T1000 (cell line): Measurements from ENCODE around the gene LGALS12.

Experiments used
- DNase-seq: peaks from one replicate; lab custom pipeline; 2025; ENCODE audit warnings: mixed read lengths; lab: John Stamatoyannopoulos, UW

LGALS12 gene, protein sequence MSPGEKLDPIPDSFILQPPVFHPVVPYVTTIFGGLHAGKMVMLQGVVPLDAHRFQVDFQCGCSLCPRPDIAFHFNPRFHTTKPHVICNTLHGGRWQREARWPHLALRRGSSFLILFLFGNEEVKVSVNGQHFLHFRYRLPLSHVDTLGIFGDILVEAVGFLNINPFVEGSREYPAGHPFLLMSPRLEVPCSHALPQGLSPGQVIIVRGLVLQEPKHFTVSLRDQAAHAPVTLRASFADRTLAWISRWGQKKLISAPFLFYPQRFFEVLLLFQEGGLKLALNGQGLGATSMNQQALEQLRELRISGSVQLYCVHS

DNA sequence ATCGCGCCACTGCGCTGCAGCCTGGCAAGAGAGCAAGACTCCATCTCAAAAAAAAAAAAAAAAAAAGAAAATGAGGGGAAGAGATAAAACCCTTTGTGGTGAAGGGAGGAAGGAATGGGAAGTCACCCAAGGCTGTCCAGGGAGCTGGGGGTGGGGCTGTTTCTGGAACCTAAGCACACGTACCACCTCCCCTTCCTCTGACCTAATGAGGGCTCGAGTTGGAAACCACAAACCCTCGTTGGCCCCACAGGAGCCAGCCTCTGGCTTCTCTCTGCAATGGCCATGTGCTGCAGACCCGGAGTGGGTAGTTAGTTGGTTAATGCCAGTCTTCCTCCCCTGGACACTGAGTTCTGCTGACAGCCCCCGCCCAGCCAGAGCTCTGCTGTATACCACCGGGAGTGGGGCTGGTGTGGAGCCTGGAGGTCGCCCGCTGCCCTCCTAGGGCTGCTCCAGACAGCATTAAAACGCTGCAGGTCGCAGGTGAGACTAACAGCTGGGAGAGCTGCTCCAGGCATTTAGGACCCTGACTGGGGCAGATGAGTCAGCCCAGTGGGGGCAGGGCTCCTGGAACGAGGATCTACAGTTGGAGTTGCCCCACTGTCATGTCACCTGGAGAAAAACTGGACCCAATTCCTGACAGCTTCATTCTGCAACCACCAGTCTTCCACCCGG, at the start of gene LGALS12:
LGALS12 (plus strand) TSS at position 228 of the 672 bp plus-strand sequence; CDS start at position 603, 375 bp downstream.
- no peak for DNase-seq

DNA sequence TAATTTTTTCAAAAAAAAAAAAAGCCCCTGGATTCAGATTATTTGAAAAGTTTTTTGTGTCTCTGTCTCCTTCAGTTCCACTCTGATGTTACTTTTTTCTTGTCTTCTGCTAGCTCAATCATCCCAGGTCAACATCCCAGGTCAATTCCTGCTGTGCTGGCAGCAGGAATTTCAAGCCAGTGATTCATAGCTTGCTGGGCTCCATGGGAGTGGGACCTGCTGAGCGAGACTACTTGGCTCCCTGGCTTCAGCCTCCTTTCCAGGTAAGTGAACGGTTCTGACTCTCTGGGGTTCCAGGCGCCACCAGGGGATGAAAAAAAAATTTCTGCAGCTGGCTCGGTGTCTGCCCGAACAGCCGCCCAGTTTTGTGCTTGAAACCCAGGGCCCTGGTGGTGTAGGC, 46.3 kb upstream of the LGALS12 start:
- DNase-seq = no peak

DNA sequence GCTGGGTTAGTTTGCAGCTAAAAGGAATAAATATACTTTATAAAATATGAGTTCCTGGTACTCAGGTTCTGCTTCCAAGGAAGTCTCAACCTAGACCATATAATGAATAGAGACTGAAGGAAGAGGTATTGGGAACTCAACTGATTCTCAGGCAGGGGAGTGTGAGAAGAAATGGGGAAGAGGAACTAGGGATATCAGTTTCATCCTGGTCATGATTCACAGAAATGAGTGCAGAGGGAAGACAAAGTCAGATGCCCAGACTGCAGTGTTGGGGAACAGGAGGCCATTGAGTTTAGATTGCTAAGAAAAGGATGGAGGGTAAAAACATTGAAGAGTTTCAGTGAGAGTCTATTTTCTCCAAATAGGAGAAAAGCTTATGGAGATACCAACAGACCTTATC, 43.7 kb upstream of the LGALS12 start:
- no peak for DNase-seq

DNA sequence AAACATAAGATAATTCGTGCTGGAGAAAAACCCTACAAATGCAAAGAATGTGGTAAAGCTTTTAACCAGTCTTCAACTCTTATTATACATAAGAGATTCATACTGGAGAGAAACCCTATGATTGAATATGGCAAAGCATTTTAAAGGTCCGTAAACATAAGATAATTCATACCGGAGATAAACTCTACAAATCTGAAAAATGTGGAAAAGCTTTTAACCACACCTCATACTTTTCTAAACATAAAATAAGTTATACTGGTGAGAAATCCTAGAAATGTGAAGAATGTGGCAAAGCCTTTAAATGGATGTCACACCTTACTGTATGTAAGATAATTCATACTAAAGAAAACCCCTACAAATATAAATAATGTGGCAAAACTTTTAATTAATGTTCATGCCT, 35.6 kb upstream of the LGALS12 start:
- no peak for DNase-seq

DNA sequence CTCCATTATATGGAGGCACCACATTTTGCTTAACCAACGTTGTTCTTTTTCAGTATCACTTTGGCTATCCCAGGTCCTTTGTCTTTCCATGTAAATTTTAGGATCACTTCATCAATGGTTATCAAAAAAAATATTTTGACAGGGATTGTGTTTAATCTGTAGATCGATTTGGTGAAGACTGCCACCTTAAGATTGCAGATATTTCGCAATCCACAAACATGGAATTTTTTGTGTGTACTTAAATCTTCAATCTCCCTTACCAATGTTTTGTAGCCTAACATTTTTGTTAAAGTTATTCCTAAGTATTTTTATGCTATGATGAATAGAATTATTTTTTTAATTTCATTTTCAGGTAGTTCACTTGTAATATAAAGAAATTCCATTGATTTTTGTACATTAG, 33.5 kb upstream of the LGALS12 start:
- DNase-seq = no peak

DNA sequence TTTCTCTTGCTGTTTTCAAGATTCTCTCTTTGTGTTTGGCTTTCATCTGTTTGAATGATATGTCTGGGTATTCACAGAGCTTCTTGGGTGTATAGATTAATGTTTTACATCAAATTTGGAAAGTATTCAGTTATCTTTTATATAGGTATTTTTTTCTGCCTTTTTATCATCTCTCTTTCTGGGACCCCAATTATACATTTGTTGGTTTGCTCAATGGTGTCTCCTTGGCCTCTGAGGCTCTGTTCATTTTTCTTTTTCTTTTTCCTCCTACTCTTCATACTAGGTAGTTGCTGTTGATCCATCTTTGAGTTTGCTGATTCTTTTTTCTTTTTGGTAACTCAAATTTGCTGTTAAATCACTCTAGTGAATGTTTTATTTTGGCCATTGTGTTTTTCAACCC, 29.3 kb upstream of the LGALS12 start:
- no peak for DNase-seq

DNA sequence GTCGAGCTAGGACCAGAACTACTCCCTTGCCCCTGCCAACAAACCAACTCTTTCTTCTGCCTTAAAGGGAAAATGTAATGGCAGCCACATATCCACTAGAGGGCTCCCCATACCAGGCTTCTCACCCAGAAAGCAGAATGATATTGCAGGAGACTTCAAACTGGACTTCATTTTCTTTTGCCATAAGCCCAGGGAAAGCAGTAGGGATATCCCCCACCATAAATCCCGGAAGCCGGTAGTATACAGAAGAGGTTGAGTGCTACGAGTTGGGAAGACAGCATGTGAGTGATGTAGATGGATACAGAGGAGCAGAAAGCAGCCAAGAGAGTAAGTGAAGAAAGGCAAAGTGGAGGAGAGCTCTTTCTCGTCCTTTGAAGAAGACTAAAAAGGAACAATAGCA, 27.0 kb upstream of the LGALS12 start:
- DNase-seq = peak; percentile 25

DNA sequence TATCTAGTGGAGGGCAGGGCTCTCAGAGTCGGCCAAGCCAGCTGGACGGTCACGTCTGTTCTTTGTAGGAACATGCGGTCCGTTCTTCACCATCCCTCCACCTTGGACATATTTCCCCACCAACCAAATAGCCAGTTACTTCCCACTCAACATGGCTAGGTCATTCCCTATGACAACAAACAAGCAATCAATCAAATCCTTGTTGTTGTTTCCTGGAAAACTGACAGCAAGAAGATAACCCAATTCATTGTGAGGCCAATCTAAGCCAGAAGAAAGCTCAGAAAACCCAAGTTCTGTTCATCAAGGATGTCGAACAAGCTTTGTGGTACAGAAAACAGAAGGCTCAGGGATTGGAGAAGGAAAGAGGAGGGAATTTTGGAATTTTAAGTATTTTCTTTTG, 25.8 kb upstream of the LGALS12 start:
- no peak for DNase-seq

DNA sequence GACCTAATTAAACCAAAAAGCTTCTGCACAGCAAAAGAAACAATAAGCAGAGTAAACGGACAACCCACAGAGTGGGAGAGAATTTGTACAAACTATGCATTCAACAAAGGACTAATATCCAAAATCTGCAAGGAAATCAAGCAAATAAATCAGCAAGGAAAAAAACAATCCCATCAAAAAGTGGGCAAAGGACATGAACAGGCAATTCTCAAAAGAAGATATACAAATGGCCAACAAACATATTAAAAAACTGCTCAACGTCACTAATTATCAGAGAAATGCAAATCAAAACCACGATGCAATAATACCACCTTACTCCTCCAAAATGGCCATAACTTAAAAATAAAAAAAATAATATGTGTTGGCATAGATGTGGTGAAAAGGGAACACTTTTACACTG, 20.1 kb upstream of the LGALS12 start:
- DNase-seq = no peak

DNA sequence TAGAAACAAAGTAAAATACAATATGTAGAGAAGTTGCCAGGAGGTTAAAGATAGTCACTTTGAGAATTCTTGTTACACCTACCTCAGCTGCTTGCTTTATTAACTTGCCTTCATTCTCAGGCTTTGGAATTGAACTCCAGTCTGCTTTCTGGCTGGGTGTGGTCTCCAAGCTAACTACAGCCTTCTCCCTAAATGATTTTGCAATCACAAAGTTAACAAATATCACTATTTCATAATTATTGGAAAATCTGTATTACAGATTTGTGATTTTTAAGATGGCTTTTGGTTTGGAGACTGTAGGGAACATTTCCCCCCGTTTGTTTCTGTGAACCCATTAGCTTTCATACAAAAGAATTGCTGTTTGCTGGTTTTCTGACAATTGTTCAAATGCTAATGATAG, 17.1 kb upstream of the LGALS12 start:
- DNase-seq = no peak

DNA sequence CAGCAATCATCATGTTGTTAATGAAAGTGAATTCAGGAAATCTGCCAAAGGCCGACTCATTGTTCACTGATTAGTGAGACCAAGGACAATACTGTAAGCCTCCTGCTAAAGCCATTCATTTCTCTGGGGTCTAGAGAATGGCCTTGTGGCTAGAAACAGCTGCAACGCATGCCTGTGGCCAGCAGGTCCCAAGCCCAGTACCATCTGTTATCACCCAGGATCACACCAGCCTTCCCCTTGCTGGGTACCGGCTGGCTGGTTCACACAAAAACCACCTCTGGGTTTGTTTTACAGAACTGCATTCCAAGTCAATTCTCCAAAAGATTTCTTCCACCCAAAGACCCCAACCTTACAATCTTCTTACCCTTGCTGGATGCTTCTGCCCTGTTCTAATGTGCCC, 16.0 kb upstream of the LGALS12 start:
- DNase-seq = no peak

DNA sequence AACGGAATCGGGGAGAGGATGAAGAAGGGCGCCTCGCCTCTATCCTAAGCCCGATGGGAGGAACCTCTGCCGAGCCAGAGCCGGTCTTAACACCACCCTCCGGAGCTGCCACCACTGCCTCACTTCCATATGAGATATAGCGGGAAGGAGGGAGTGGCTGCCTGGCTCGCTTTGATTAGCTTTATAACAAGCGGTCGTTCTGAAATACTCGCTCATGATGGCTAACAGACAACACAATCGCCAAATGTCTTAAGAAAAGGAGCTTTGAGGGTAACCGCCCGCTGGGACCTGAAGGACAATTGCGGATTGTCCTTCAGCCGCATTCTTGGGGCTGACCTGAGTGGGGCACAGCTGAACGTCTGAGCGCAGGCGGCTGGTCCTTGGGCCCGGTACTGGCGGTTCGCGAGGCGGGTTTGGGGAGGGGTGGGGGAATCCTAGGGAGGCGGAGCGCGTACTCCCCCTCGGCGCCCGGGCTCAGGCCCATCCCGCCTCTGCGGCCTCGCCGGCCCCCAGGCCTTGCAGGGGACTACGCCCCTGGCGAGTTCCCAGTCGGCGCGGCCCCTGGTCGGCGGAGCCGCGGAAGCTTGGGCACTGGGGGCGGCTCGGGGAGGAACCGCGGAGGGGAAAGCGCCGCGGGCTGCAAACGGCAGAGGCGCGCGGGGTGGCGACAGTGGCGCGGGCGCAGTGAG, 15.2 kb upstream of the LGALS12 start, which contains the start of gene PLAAT5:
PLAAT5 (minus strand) TSS at position 617 of the 689 bp plus-strand sequence; CDS start at position 484, 133 bp downstream.
- no peak for DNase-seq

DNA sequence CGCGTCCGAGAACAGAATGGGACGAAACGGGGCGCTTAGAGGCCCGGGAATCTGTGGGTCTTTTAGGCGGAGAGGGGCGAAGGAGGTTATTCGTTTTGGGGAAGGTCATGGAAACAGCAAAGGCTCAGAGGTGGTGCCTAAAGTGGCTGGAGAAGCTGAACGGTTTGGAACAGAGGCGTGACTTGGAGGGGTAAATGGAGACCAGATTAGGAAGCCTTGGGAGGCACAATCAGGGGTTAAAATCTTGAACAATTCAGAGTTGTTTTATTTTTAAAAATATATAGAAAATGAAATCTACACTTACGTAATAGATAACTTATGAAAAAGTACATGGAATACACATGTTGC, 14.7 kb upstream of the LGALS12 start:
- no peak for DNase-seq

DNA sequence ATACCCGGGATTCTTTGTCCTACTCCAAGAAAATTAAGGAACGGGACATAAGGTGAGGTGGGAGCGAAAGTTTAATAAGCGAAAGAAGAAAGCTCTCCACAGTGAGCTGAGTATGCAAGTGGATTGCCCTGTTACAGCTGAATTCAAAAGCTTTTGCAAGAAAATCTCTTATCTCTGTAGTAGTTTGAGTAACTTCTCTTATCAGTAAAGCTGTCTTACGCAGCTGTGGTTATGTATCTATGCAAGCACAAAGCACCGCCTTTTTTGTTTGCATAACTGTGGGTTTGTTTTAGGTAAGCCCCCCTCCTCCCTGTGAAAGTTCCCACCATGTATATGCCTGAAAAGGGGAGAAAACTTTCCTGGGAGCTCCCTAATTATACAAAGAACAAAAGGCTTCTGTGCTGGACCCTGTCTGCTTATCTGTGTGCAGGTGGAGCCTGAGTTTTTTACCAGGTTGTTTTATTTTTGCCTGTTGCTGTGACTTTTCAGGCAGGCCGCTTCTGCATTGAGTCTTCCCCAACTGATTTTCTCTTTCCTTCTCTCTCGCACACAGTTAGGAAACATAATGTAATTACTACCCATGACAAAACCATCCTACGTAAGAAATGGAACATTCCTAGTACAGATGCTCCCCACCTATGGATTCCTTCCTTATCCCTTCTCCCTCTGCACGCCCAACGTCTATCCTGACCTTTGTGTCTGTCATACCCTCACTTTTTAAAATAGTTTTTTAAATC, 14.1 kb upstream of the LGALS12 start:
- no peak for DNase-seq

DNA sequence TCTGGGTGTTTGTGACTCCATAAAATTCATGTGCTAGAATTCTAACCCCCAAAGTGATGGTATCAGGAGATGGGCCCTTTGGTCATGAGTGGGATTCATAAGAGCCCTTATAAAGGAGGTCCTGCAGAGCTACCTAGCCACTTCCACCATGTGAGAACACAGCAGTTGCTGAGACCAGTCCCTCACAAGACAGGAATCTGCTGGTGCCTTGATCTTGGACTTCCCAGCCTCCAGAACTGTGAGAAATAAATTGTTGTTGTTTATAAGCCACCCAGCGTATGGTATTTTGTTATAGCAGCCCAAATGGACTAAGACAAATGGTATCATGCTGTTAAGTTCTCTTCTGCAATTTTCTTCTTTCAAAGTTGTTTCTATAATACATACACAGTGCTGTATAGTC, 13.4 kb upstream of the LGALS12 start:
- DNase-seq = no peak

DNA sequence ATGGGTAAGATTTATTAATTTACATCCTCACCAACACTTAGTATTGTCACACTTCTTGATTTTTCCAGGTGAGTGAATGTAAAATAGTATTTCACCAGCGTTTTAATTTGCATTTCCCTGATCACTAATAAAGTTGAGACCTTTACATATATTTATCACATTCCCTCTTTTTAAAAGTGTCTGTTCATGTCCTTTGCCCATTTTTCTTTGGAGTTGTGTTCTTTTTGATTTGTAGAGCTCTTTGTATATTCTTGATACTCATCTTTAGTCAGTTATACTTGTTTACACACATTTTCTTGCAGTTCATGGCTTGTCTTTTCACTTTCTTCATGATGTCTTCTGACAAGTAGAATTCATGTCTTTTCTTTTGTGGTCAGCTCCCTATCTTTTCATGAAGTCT, 12.8 kb upstream of the LGALS12 start:
- no peak for DNase-seq

DNA sequence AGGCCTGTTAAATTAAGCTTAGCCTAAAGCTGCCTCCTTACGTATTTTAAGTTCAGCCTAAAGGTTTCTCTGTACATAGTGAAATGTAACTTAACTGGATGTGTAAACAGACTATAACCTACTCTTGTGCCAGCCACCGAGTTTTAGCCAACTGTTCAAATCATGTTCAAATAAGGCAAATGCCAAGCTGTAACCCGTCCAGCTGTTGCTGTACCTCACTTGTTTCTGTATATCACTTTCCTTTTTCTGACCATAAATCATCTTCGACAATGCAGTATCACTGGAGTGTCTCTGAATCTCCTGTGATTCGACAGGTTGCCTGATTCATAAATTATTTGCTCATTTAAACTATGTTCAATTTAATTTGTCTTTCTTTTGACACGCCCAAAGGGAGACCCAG, 10.9 kb upstream of the LGALS12 start:
- DNase-seq = no peak

DNA sequence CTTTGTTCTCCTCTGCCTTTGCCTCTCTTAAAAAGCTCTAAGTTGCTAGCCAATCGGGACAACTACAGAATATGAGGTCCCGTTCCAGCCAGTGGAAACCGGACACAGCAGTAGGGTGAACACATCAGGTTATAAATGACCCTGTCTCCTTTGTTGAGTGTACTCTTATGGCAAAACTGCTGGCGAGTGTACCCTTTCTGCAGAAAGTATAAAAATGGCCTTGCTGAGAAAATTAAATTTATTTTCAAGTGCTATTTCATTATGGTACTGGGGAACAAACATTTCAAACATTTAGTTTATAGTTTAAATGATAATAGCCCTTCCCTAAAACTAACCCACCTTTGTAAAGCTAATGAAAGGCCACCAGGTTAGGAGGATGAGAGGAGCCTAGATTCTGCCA, 6.0 kb upstream of the LGALS12 start:
- DNase-seq = no peak

DNA sequence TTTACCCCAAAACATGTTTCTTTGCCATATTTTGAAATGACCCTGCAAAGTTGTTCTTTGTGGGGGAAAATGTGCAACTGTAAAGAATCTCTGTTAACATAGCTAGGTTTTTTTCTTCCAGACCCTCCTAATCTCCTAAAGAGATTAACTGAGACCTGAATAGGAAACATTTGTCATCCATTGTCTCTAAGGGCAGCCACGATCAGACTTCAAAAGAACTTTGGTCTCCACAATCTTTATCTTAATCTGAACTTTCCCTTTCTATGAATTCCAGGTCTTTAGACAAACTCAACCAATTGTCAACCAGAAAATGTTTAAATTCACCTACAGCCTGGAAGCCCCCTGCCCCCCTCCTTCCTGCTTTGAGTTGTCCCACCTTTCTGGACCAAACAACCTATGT, 4.6 kb upstream of the LGALS12 start:
- DNase-seq = no peak

DNA sequence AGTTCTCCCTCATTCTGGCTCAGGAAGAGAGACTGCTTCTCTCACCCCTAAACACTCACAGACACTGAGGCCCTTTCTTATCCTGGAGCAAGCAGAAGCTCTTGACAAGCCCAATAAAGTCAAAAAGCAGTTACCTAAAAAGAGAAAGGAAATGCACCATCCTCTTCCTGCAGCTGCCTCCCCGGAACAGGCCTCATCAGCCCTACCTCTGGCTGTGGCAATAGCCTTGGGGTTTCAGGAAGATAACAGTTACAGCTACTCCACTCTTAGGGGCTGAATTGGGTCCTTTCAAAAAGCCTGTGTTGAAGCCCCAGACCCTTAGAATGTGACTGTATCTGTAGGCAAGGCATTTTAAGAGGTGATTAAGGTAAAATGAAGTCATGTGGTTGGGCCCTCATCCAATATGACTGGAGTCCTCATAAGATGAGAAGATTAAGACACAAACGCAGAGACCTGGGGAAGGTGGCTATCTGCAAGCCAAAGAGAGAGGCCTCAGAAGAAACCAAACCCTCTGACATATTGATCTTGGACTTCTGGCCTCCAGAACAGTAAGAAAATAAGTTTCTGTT, 3.5 kb upstream of the LGALS12 start:
- DNase-seq = no peak

DNA sequence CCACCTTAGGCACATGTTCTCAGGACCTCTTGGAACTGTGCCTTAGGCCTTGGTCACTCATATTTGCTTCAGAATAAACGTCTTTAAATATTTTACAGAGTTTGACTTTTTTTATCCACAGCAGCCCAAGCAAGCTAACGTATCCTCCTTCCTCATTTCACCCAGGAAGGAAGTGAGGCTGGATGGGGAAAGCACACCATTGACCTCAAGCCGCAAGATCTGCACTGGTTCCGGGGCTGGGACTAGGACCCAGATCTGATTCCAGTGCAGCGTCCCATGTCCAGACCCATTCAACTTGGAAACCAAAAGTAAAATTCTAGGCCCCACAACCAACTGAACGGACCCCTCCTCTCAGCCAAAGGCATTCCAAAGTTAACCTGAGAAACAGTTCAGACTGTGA, 2.4 kb upstream of the LGALS12 start:
- no peak for DNase-seq

DNA sequence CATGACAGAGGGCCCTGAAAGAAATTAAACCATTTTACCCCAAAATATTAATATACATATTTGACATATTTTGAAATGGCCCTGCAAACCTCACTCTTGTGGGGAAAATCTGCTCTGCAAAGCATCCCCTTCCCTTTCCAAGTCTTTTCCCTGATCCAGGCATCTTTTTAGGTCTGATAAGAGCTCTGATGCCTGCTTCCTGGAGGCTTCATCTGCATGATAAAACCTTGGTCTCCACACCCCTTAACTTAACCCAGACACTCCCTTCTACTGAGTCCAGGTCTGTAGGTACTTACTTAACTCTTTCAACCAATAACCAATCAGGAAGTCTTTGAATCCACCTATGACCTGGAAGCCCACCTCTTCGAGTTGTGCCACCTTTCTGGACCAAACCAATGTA, 1.8 kb upstream of the LGALS12 start:
- no peak for DNase-seq
